GM12875 (cell line): ENCODE measurements around the gene NGF.
"Not testable (repeated sequence)": the region's sequence is repeated elsewhere in the genome, so short reads cannot be mapped to it uniquely, and the experiment has no call there.

ENCODE experiments used
- H3K4me3 ChIP-seq: one replicate; pipeline ENCODE4 v1.5.1; 2011; ENCODE audit warnings: low read depth, low read length, control low read depth
- CTCF ChIP-seq: IDR thresholded peaks from 2 replicates; pipeline ENCODE4 v1.5.1; 2011; ENCODE audit warnings: low read depth, mild to moderate bottlenecking, control low read depth, inconsistent platforms, low read length, moderate library complexity, borderline replicate concordance; ENCODE audit not compliant: insufficient read depth

The NGF gene

GRCh38 chr1:115310581-115311473 lies 27.2 kb downstream of the NGF start:
- no peak overlapping the region for H3K4me3 ChIP-seq
- no peak for TF ChIP-seq CTCF

- H3K4me3 ChIP-seq = not testable (repeated sequence)
These were observed 28.5 kb downstream of the NGF start for GRCh38 chr1:115309504-115309903.

GRCh38 chr1:115308969-115309368 lies 29.1 kb downstream of the NGF start:
- TF ChIP-seq CTCF = no peak
- H3K4me3 ChIP-seq = no peak overlapping the region

- TF ChIP-seq CTCF = no peak
- H3K4me3 ChIP-seq = no peak overlapping the region
These were observed 30.4 kb downstream of the NGF start for GRCh38 chr1:115307661-115308060.

GRCh38 chr1:115306146-115306545 lies 31.9 kb downstream of the NGF start:
- no peak overlapping the region for H3K4me3 ChIP-seq
- TF ChIP-seq CTCF = no peak

GRCh38 chr1:115303364-115303763 lies 34.7 kb downstream of the NGF start:
- no peak overlapping the region for H3K4me3 ChIP-seq
- no peak for TF ChIP-seq CTCF

GRCh38 chr1:115302390-115302961 lies 35.6 kb downstream of the NGF start:
- TF ChIP-seq CTCF = no peak
- H3K4me3 ChIP-seq = no peak overlapping the region
